T-cell (primary cell): ENCODE results near the gene PNPLA8. TPM values are rescaled to one million over a fixed set of nuclear protein-coding genes. Genes with fewer than 3 reads are reported as not detected.
"Not testable (repeated sequence)": the region's sequence is repeated elsewhere in the genome, so short reads cannot be mapped to it uniquely, and the experiment has no call there.

ENCODE experiments used
- ATAC-seq, 4 experiments: fragments of 200-7000 bp in 3 of 4; fragments of 150-1000 bp in 1 of 4; cut with Tn5 transposase; replicated peaks in 1 of 4; 1 replicate in 3 of 4; 2 replicates in 1 of 4; pipeline ENCODE4 v1.10.0; 2021; ENCODE audit warnings: moderate library complexity in 3 of 4, mild to moderate bottlenecking in 2 of 4, moderate number of reproducible peaks in 1 of 4
- CTCF ChIA-PET, 2 donors: fragments of 300-600 bp; sonication (Branson Sonifier 250); formaldehyde crosslinking; loops; one replicate each; lab custom pipeline; 2022; ENCODE audit warnings: antibody characterized with exemption in 2 of 2; lab: Charles Lee
- POLR2A ChIA-PET, 2 donors: fragments of 300-600 bp; sonication (Branson Sonifier 250); formaldehyde crosslinking; loops; one replicate each; lab custom pipeline; 2022; ENCODE audit warnings: antibody characterized with exemption in 2 of 2; lab: Charles Lee
- DNase-seq, 35 experiments: peaks; one replicate each; pipeline versions ENCODE4 v3.0.0 to v3.0.0-alpha.2; 2013 to 2023
- H3K27ac ChIP-seq: one replicate; pipeline ENCODE4 v1.5.1; 2013; ENCODE audit warnings: low read length
- H3K27me3 ChIP-seq, 2 experiments: replicated peaks in 1 of 2; 1 replicate in 1 of 2; 2 replicates in 1 of 2; pipeline versions ENCODE4 v1.6.1 to v1.7.0; 2013; ENCODE audit warnings: low read length in 1 of 2, mixed read lengths in 1 of 2; ENCODE audit not compliant: control insufficient read depth in 2 of 2, insufficient read depth in 2 of 2; ENCODE audit errors: extremely low read depth in 1 of 2
- H3K36me3 ChIP-seq, 2 donors: 1 replicate in 1 of 2; 2 replicates in 1 of 2; pipeline versions ENCODE4 v1.6.1 to v1.7.0; 2013; ENCODE audit warnings: low read length in 1 of 2; ENCODE audit not compliant: control insufficient read depth in 2 of 2, insufficient read depth in 1 of 2; ENCODE audit errors: extremely low read depth in 1 of 2
- H3K4me1 ChIP-seq, 2 experiments: 1 replicate in 1 of 2; 2 replicates in 1 of 2; pipeline versions ENCODE4 v1.6.1 to v1.7.0; 2013; ENCODE audit warnings: low read length in 2 of 2, mixed read lengths in 1 of 2; ENCODE audit not compliant: insufficient read depth in 2 of 2, control insufficient read depth in 1 of 2; ENCODE audit errors: extremely low read depth in 1 of 2
- H3K4me3 ChIP-seq, 2 donors: 1 replicate in 1 of 2; 2 replicates in 1 of 2; pipeline versions ENCODE4 v1.5.1 to v1.7.0; 2013; ENCODE audit warnings: mild to moderate bottlenecking in 2 of 2, low read length in 1 of 2, moderate library complexity in 1 of 2; ENCODE audit not compliant: control insufficient read depth in 1 of 2; ENCODE audit errors: extremely low read depth in 1 of 2
- H3K9me3 ChIP-seq: 2 replicates; pipeline ENCODE4 v1.7.0; 2013
- H3K27ac Mint-ChIP-seq, 2 donors: one replicate each; pipeline ENCODE4 v1.8.0; 2020 to 2021; ENCODE audit warnings: mild to moderate bottlenecking in 2 of 2, mixed read lengths in 2 of 2
- H3K27me3 Mint-ChIP-seq, 2 donors: one replicate each; pipeline ENCODE4 v1.8.0; 2021 to 2022; ENCODE audit warnings: mixed read lengths in 2 of 2
- H3K36me3 Mint-ChIP-seq: one replicate; pipeline ENCODE4 v1.8.0; 2021; ENCODE audit warnings: mixed read lengths
- H3K4me1 Mint-ChIP-seq, 3 donors: one replicate each; pipeline ENCODE4 v1.8.0; 2020 to 2022; ENCODE audit warnings: mixed read lengths in 3 of 3, mild to moderate bottlenecking in 1 of 3
- H3K4me3 Mint-ChIP-seq, 3 donors: one replicate each; pipeline ENCODE4 v1.8.0; 2020 to 2022; ENCODE audit warnings: mild to moderate bottlenecking in 3 of 3, mixed read lengths in 3 of 3, moderate library complexity in 3 of 3
- H3K9me3 Mint-ChIP-seq, 3 donors: one replicate each; pipeline ENCODE4 v1.8.0; 2020 to 2022; ENCODE audit warnings: mixed read lengths in 3 of 3
- WGBS: methylation state at CpG from one replicate; pipeline ENCODE4 v1.1.5; 2013; ENCODE audit warnings: missing lambda C conversion rate; ENCODE audit not compliant: insufficient coverage; 5-methylcytosine and 5-hydroxymethylcytosine counted together
- total RNA-seq, 35 experiments: library from RNA in 6 of 35; stranded (reverse) in 6 of 35; fragments of 120-200 nt in 1 of 35; gene quantifications; one replicate each; pipeline versions ENCODE4 v1.2.1 to v1.2.4 and lab custom pipeline; 2013 to 2026

The PNPLA8 gene
- total RNA-seq, 5 donors from 2014 or later (not counting 1 experiment from before 2014, with no cell fraction given) = 17.8 to 55.5 (median 21.8) TPM

DNA sequence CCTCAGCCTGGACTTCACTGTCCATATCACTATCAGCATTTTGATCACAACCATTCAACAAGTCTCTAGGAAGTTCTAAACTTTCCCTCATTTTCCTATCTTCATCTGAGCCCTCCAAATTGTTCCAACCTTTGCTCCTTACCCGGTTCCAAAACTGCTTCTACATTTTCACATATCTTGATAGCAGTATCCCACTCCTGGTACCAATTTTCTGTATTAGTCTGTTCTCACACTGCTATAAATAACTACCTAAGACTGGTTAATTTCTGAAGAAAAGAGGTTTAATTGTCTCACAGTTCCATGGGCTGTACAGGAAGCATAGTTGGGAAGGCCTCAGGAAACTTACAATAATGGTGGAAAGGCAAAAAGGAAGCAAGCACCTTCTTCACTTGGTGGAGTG lies 31.7 kb upstream of the PNPLA8 start:
- no peak for DNase-seq
- peaks cover 13 to 25% (median 14%) of the 10 kb centered on the region in 3 donors for H3K9me3 Mint-ChIP-seq
- no peak overlapping the region for H3K27ac Mint-ChIP-seq

DNA sequence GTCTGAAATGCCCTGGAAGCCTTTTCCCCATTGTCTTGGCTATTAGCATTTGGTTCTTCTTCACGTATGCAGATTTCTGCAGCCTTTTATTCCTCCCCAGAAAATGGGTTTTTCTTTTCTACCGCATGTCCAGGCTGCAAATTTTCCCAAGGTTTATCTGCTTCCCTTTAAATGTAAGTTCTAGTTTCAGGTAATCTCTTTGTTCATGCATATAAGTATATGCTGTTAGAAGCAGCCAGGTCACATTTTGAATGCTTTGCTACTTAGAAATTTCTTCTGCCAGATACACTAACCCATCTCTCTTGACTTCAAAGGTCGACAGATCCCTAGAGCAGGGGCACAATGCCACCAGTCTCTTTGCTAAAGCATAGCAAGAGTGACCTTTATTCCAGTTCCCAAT lies 31.3 kb upstream of the PNPLA8 start:
- CTCF ChIA-PET = no interaction called here
- H3K36me3 Mint-ChIP-seq = peaks cover 41% of the 10 kb centered on the region
- POLR2A ChIA-PET = no interaction called here
- H3K27me3 Mint-ChIP-seq = no peaks in the 10 kb centered on the region
- H3K9me3 Mint-ChIP-seq = peaks cover 13 to 23% (median 14%) of the 10 kb centered on the region in 3 donors
- H3K4me3 Mint-ChIP-seq = no peak overlapping the region
- peaks cover 0 to 4% (median 3%) of the 10 kb centered on the region in 3 donors for H3K4me1 Mint-ChIP-seq
- DNase-seq (no peak), ATAC-seq (no peak)
- no peak overlapping the region for H3K27ac Mint-ChIP-seq
- no peaks in the 10 kb centered on the region for H3K4me1 ChIP-seq
- WGBS = 100% methylated on average over 1 of the region's 3 CpGs
- H3K4me3 ChIP-seq = no peak overlapping the region
- no peaks in the 10 kb centered on the region for H3K36me3 ChIP-seq
- H3K27ac ChIP-seq = no peak overlapping the region
- H3K27me3 ChIP-seq = no peaks in the 10 kb centered on the region
- H3K9me3 ChIP-seq = peaks cover 3% of the 10 kb centered on the region

More for the DNA sequence above, 31.7 kb upstream of the PNPLA8 start:
- Histone ChIP-seq H3K27me3 (no peaks in the 10 kb centered on the region), H3K36me3 (no peaks in the 10 kb centered on the region), H3K27ac (no peak overlapping the region), H3K9me3 (peaks cover 3% of the 10 kb centered on the region), H3K4me3 (no peak overlapping the region), H3K4me1 (no peaks in the 10 kb centered on the region)
- Mint-ChIP-seq H3K27me3 (no peaks in the 10 kb centered on the region), H3K4me3 (no peak overlapping the region), H3K36me3 (peaks cover 44% of the 10 kb centered on the region), H3K4me1 (peaks cover 0 to 4% (median 3%) of the 10 kb centered on the region in 3 donors)
- ChIA-PET CTCF (no interaction called here), POLR2A (no interaction called here)
- no peak for ATAC-seq
- 100% methylated on average over 1 of the region's 1 CpG for WGBS

DNA sequence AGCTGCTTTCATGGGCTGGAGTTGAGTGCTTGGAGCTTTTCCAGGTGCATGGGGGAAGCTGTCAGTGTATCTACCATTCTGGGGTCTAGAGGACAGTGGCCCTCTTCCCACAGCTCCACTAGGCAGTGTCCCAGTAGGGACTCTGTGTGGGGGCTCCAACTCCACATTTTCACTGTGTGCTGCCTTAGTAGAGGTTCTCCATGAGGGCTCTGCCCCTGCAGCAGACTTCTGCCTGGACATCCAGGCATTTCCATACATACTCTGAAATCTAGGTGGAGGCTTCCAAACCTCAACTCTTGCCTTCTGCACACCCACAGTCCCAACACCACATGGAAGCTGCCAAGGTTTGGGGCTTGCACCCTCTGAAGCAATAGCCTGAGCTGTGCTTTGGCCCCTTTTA lies 30.7 kb upstream of the PNPLA8 start:
- H3K27me3 ChIP-seq, H3K36me3 ChIP-seq, H3K27ac ChIP-seq, H3K4me3 Mint-ChIP-seq, POLR2A ChIA-PET, H3K4me1 ChIP-seq, H3K9me3 ChIP-seq, CTCF ChIA-PET, DNase-seq, ATAC-seq, H3K27ac Mint-ChIP-seq, H3K27me3 Mint-ChIP-seq, H3K4me1 Mint-ChIP-seq, H3K4me3 ChIP-seq: not testable (repeated sequence)
- Mint-ChIP-seq H3K36me3 (peaks cover 39% of the 10 kb centered on the region), H3K9me3 (peaks cover 13 to 22% (median 13%) of the 10 kb centered on the region in 3 donors)

DNA sequence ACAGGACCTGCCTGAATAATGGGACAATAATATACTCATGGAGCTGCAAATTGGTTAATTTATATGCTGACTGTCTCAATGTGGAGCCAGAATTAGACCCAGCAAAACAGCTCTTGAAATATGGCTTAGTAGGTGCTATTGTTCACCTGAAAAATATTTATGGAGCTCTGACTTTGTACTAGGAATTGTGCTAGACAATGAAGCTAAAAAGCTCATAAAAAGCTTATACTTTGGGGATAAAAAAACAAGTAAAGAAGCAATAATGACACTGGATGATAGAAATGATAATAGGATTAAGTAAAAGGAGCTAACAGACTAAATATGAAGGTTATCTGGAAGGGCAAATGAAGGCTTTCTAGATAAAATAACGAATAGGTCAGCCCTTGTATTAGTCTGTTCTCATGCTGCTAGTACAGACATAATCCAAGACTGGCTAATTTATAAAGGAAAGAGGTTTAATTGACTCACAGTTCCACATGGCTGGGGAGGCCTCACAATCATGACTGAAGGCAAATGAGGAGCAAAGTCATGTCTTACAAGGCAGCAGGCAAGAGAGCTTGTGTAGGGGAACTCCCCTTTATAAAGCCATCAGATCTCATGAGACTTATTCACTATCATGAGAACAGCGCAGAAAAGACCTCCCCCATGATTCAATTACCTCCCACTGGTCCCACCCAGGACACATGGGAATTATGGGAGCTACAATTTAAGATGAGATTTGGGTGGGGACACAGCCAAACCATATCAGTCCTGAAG lies 22.4 kb upstream of the PNPLA8 start:
- not testable (repeated sequence) for H3K27me3 ChIP-seq, DNase-seq, H3K4me3 Mint-ChIP-seq, H3K36me3 ChIP-seq, H3K27ac Mint-ChIP-seq, H3K9me3 Mint-ChIP-seq, H3K27me3 Mint-ChIP-seq, H3K4me3 ChIP-seq, H3K4me1 ChIP-seq, H3K9me3 ChIP-seq, H3K4me1 Mint-ChIP-seq, H3K27ac ChIP-seq, ATAC-seq, H3K36me3 Mint-ChIP-seq
- ChIA-PET POLR2A (interaction anchor here in 1 of 2 donors (0.6 kb wide), 1 partner anchor 23 kb away, joined by 3 read pairs; the partner anchor contains the start of gene PNPLA8), CTCF (interaction anchor here (0.7 to 1.1 kb wide), 2 partner anchors 22 to 174 kb away, joined by 3 read pairs; partner anchors contain the start of gene PNPLA8 (in 1 of the 2))
- no CpG with 5 or more reads among the region's 2 CpGs for WGBS

DNA sequence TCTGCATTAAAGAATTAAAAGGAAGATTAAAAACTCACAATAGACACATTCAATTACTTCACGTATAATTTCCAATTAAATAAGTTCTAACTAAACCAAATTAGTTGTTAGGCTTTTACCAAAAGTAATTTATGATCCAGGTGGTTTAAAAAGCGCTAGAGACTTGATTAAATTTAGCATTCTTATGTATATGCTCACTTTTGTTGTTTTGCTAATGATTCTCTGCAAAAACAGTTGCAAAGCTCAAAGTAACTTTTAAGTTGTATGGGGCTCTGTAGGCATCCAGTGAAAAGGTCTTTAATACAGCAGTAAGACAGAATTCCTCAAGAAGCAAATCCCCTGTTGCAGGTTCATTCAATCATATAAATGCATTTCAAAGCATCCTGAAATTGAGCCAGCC lies 15.5 kb upstream of the PNPLA8 start:
- no peak for DNase-seq
- H3K27ac ChIP-seq = no peak overlapping the region
- no peaks in the 10 kb centered on the region for H3K27me3 ChIP-seq
- WGBS = 100% methylated on average over 1 of the region's 2 CpGs
- H3K9me3 ChIP-seq = no peaks in the 10 kb centered on the region
- no peak overlapping the region for H3K4me3 Mint-ChIP-seq
- no peak for ATAC-seq
- H3K36me3 Mint-ChIP-seq = no peaks in the 10 kb centered on the region
- CTCF ChIA-PET = no interaction called here
- H3K36me3 ChIP-seq = no peaks in the 10 kb centered on the region
- peaks cover 5 to 6% of the 10 kb centered on the region in 2 donors for H3K27me3 Mint-ChIP-seq
- POLR2A ChIA-PET = no interaction called here
- no peaks in the 10 kb centered on the region for H3K9me3 Mint-ChIP-seq
- no peak overlapping the region for H3K27ac Mint-ChIP-seq
- no peak overlapping the region for H3K4me3 ChIP-seq
- no peaks in the 10 kb centered on the region for H3K4me1 ChIP-seq
- no peaks in the 10 kb centered on the region for H3K4me1 Mint-ChIP-seq

DNA sequence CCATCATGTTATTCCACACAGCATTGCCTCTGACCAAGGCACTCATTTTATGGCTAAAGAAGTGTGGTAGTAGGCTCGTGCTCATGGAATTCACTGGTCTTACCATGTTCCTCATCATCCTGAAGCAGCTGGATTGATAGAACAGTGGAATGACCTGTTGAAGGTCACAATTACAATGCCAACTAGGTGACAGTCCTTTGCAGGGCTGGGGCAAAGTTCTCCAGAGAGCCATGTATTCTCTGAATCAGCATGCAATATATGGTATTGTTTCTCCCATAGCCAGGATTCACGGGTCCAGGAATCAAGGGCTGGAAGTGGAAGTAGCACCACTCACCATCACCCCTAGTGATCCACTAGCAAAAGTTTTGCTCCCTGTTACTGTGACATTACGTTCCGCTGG lies 12.8 kb upstream of the PNPLA8 start:
- H3K27me3 ChIP-seq, H3K36me3 ChIP-seq, H3K4me3 Mint-ChIP-seq, CTCF ChIA-PET, H3K27me3 Mint-ChIP-seq, H3K4me1 Mint-ChIP-seq, H3K36me3 Mint-ChIP-seq, H3K9me3 ChIP-seq, ATAC-seq, H3K4me1 ChIP-seq, H3K9me3 Mint-ChIP-seq, DNase-seq, H3K4me3 ChIP-seq, H3K27ac ChIP-seq, H3K27ac Mint-ChIP-seq: not testable (repeated sequence)
- 89% methylated on average over 4 of the region's 4 CpGs for WGBS
- POLR2A ChIA-PET = interaction anchor here (0.6 to 0.7 kb wide), 4 partner anchors 73 to 1519 kb away, joined by 3 to 14 read pairs (median 6); no protein-coding TSS in a partner anchor
